T47D (cell line): ENCODE measurements around the gene NDOR1.

ENCODE experiments used
- DNase-seq, 2 experiments: peaks; one replicate each; pipeline versions ENCODE4 v3.0.0 to v3.0.0-alpha.2; 2011 to 2012; ENCODE audit warnings: low read depth in 1 of 2, low spot score in 1 of 2
- JUND ChIP-seq: IDR thresholded peaks from 2 replicates; pipeline ENCODE4 v1.6.1; 2012; ENCODE audit warnings: low read depth
- in situ Hi-C: cut with HindIII; loops from 2 replicates; pipeline ENCODE4 v1.10.0; 2016; ENCODE audit warnings: low sequenced_read_pairs, low pct_unique_long_range_greater_than_20kb

Gene NDOR1

DNA sequence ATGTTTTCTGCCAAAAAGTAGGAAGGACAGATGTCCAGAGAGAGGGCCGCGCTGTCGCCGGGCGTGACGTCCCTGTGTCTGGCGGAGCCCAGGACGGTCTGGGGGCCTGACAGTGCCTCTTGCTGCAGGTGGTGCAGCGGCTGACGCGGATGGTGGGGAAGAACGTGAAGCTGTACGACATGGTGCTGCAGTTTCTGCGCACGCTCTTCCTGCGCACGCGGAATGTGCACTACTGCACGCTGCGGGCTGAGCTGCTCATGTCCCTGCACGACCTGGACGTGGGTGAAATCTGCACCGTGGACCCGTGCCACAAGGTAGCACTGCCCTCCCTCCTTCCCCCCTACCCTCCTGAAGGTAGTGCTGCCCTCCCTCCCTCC, 57.4 kb downstream of the NDOR1 start:
- DNase-seq = no peak
- in situ Hi-C loops = no loop called here

DNA sequence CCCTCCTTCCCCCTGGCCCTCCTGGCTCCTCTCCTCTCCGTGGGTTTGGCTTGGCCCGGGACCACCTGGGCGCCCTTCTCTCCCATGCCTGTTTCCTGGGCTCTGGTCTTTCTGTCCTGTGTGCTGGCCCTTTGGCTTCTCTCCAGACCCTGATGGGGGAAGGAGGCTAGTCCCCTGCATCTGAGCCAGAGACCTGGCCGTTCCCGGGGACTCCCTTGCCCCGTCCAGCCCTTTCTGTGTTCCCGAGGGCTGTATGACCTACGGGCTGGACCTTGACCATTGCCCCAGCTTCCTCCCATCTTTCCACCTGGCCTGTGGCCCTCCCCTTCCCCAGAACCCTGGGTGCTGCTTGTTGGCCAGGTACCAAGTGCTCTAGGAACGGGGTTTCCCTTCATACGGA, 58.0 kb downstream of the NDOR1 start:
- no peak for DNase-seq
- in situ Hi-C loops = no loop called here
- no peak for TF ChIP-seq JUND

More for the DNA sequence above, 57.4 kb downstream of the NDOR1 start:
- no peak for TF ChIP-seq JUND

DNA sequence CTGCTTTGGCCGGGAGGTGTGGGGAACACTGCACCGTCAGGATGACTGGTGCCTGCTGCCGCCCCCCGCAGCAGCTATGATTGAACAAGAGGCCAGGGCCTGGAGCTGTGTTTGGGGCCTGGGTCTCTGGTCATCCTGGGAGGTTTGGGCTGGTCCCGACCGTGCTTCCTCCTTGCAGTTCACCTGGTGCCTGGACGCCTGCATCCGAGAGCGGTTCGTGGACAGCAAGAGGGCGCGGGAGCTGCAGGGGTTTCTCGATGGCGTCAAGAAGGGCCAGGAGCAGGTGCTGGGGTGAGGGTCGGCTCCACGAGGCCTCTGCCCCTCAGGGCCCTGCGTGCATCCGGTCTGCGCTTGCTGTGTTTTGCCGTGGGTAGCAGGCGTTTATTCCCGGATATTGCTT, 58.6 kb downstream of the NDOR1 start:
- in situ Hi-C loops = no loop called here
- TF ChIP-seq JUND = no peak
- no peak for DNase-seq

- in situ Hi-C loops = no loop called here
- no peak for DNase-seq
- no peak for TF ChIP-seq JUND
These were observed 60.1 kb downstream of the NDOR1 start for GRCh38 chr9:137265496-137266161.

- TF ChIP-seq JUND = no peak
- in situ Hi-C loops = no loop called here
- no peak for DNase-seq
These were observed 60.6 kb downstream of the NDOR1 start for GRCh38 chr9:137266162-137266527.
